Adrenal gland (tissue), 5 donors: ENCODE data around the gene GGNBP2.

Experiments used
- POLR2A ChIP-seq, 2 donors: fragments of 450-650 bp; IDR thresholded peaks; one replicate each; pipeline ENCODE4 v1.6.1; 2017; ENCODE audit warnings: antibody characterized with exemption in 2 of 2, mild to moderate bottlenecking in 2 of 2, moderate library complexity in 1 of 2
- TF ChIP-seq, protein P1 (sequence below), 6 experiments: fragments of 450-650 bp in 4 of 6; fragments of 200-600 bp in 2 of 6; sonication (generic) in 1 of 6; IDR thresholded peaks; 1 replicate in 5 of 6; 2 replicates in 1 of 6; pipeline versions ENCODE4 v1.5.1 to v1.8.0; 2016 to 2021; ENCODE audit warnings: antibody characterized with exemption in 6 of 6, mild to moderate bottlenecking in 2 of 6, moderate library complexity in 1 of 6
- donor health status: DM: no; HTN: no; CAD: no.

GRCh38 chr17:36575028-36575427 is 30.3 kb downstream of the GGNBP2 start:
- TF ChIP-seq, protein P1, sequence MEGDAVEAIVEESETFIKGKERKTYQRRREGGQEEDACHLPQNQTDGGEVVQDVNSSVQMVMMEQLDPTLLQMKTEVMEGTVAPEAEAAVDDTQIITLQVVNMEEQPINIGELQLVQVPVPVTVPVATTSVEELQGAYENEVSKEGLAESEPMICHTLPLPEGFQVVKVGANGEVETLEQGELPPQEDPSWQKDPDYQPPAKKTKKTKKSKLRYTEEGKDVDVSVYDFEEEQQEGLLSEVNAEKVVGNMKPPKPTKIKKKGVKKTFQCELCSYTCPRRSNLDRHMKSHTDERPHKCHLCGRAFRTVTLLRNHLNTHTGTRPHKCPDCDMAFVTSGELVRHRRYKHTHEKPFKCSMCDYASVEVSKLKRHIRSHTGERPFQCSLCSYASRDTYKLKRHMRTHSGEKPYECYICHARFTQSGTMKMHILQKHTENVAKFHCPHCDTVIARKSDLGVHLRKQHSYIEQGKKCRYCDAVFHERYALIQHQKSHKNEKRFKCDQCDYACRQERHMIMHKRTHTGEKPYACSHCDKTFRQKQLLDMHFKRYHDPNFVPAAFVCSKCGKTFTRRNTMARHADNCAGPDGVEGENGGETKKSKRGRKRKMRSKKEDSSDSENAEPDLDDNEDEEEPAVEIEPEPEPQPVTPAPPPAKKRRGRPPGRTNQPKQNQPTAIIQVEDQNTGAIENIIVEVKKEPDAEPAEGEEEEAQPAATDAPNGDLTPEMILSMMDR (IDR thresholded peaks at IDR 0.05) = no peak
- no peak for TF ChIP-seq POLR2A (IDR thresholded peaks at IDR 0.05)
